Chondrocyte (in vitro differentiated cells): ENCODE measurements around the gene ESRRA. TPM values are rescaled to one million over a fixed set of nuclear protein-coding genes. Genes with fewer than 3 reads are reported as not detected.
A peak's percentile ranks its signal among the peaks of the same experiment; 100 is the strongest.

ENCODE experiments used
- DNase-seq: peaks from one replicate; pipeline ENCODE4 v3.0.0; 2021; ENCODE audit warnings: mixed read lengths, low spot score
- H3K27ac Mint-ChIP-seq: one replicate; pipeline ENCODE4 v1.8.0; 2021; ENCODE audit warnings: mild to moderate bottlenecking, moderate library complexity, mixed read lengths; ENCODE audit not compliant: unreplicated experiment
- H3K27me3 Mint-ChIP-seq: 2 replicates; pipeline ENCODE4 v1.8.0; 2021; ENCODE audit warnings: low read depth, mixed read lengths
- H3K36me3 Mint-ChIP-seq: 2 replicates; pipeline ENCODE4 v1.8.0; 2021; ENCODE audit warnings: low read depth, mixed read lengths
- H3K4me1 Mint-ChIP-seq: 2 replicates; pipeline ENCODE4 v1.8.0; 2021; ENCODE audit warnings: low read depth, mild to moderate bottlenecking, mixed read lengths
- H3K4me3 Mint-ChIP-seq: one replicate; pipeline ENCODE4 v1.8.0; 2021; ENCODE audit warnings: mild to moderate bottlenecking, moderate library complexity, mixed read lengths; ENCODE audit not compliant: unreplicated experiment
- H3K9me3 Mint-ChIP-seq: 2 replicates; pipeline ENCODE4 v1.8.0; 2021; ENCODE audit warnings: low read depth, mixed read lengths
- total RNA-seq: library from RNA; stranded (reverse); gene quantifications from 3 replicates; pipeline ENCODE4 v1.2.1, GENCODE V29; 2021
- TF ChIP-seq, protein P1 (sequence below): fragments of 200-600 bp; sonication (generic); IDR thresholded peaks from 2 replicates; pipeline ENCODE4 v1.5.0; 2021; ENCODE audit warnings: antibody characterized with exemption, mild to moderate bottlenecking, moderate library complexity

The ESRRA gene
- total RNA-seq, 1 donor from 2014 or later = 29.6 TPM

DNA sequence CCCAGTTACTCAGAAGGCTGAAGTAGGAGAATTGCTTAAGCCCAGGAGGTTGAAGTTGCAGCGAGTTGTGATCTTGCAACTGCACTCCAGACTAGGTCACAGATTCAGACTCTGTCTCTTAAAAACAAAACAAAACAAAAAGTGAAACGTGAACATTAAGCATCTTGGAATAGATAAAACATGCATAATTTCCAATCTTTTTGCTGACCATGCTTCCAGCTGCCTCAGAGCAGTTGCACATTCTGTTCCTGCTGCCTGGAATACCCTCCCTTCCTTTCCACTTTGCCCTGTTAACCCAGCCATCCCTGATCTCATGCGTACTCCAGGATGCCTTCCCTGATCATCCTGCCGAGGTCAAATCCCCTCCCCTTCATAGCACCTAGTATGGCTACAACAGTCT is 34.0 kb downstream of the ESRRA start:
- H3K27me3 Mint-ChIP-seq = no peaks in the 10 kb centered on the region
- DNase-seq = no peak
- H3K4me3 Mint-ChIP-seq = no peak overlapping the region
- H3K36me3 Mint-ChIP-seq = no peaks in the 10 kb centered on the region
- H3K27ac Mint-ChIP-seq = no peak overlapping the region
- TF ChIP-seq, protein P1, sequence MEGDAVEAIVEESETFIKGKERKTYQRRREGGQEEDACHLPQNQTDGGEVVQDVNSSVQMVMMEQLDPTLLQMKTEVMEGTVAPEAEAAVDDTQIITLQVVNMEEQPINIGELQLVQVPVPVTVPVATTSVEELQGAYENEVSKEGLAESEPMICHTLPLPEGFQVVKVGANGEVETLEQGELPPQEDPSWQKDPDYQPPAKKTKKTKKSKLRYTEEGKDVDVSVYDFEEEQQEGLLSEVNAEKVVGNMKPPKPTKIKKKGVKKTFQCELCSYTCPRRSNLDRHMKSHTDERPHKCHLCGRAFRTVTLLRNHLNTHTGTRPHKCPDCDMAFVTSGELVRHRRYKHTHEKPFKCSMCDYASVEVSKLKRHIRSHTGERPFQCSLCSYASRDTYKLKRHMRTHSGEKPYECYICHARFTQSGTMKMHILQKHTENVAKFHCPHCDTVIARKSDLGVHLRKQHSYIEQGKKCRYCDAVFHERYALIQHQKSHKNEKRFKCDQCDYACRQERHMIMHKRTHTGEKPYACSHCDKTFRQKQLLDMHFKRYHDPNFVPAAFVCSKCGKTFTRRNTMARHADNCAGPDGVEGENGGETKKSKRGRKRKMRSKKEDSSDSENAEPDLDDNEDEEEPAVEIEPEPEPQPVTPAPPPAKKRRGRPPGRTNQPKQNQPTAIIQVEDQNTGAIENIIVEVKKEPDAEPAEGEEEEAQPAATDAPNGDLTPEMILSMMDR = no peak
- H3K4me1 Mint-ChIP-seq = peaks cover 9% of the 10 kb centered on the region
- no peaks in the 10 kb centered on the region for H3K9me3 Mint-ChIP-seq

- no peaks in the 10 kb centered on the region for H3K9me3 Mint-ChIP-seq
- H3K27me3 Mint-ChIP-seq = no peaks in the 10 kb centered on the region
- no peak for DNase-seq
- TF ChIP-seq, protein P1 = no peak
- H3K36me3 Mint-ChIP-seq = no peaks in the 10 kb centered on the region
- peaks cover 7% of the 10 kb centered on the region for H3K4me1 Mint-ChIP-seq
- H3K4me3 Mint-ChIP-seq = no peak within 1 kb of the TSS
- no peak within 1 kb of the TSS for H3K27ac Mint-ChIP-seq
Observed at GRCh38 chr11:64339754-64340408, 34.6 kb downstream of the ESRRA start, which contains the start of gene CCDC88B. TSS of gene CCDC88B (plus strand) at chr11:64340204. CDS start at chr11:64340267, 63 bp downstream.

DNA sequence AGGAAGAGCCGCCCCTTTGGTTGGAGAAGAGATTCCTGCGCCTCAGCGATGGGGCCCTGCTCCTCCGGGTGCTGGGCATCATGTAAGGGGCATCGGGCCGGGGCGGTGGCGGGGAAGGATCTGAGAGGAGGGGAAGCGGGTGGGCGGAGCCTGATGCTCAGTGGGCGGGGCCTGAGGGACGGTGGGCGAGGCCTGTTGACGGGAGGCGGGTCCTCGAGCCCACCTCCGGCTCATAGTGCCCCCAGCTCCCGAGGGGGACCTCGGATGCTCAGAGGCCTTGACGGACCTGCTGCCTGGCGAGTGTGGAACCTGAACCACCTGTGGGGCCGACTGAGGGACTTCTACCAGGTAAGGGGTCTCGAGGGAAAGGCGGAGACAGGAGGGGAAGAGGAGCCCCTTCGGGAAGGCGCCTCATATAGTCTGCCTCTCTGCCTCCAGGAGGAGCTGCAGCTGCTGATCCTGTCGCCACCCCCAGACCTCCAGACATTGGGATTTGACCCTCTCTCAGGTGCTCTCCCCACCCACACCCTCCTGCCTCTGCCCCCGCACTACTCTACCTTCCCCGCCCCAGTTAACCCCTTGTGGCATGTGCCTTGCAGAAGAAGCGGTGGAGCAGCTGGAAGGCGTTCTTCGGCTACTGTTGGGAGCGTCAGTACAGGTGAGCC is 35.5 kb downstream of the ESRRA start:
- Mint-ChIP-seq H3K27me3 (no peaks in the 10 kb centered on the region), H3K27ac (no peak overlapping the region), H3K9me3 (no peaks in the 10 kb centered on the region), H3K36me3 (no peaks in the 10 kb centered on the region), H3K4me3 (no peak overlapping the region), H3K4me1 (no peaks in the 10 kb centered on the region)
- TF ChIP-seq, protein P1 = peak; percentile 27
- DNase-seq = no peak

DNA sequence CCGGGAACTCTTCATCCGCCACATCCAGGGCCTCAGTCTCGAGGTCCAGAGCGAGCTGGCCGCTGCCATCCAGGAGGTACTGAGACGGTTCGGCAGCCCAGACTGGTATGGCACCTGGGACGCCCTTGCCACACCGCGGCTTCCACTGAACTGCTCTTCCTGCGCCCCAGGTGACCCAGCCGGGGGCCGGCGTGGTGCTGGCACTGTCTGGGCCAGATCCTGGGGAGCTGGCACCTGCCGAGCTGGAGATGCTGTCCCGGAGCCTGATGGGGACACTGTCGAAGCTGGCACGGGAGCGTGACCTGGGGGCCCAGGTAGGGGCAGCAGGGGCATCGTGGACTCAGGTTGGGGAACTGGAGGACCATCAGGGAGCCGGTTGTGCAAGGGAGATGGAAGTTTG is 36.1 kb downstream of the ESRRA start:
- TF ChIP-seq, protein P1 = no peak
- Mint-ChIP-seq H3K36me3 (no peaks in the 10 kb centered on the region), H3K9me3 (no peaks in the 10 kb centered on the region), H3K4me3 (no peak overlapping the region), H3K27me3 (no peaks in the 10 kb centered on the region), H3K27ac (no peak overlapping the region), H3K4me1 (no peaks in the 10 kb centered on the region)
- DNase-seq = no peak

DNA sequence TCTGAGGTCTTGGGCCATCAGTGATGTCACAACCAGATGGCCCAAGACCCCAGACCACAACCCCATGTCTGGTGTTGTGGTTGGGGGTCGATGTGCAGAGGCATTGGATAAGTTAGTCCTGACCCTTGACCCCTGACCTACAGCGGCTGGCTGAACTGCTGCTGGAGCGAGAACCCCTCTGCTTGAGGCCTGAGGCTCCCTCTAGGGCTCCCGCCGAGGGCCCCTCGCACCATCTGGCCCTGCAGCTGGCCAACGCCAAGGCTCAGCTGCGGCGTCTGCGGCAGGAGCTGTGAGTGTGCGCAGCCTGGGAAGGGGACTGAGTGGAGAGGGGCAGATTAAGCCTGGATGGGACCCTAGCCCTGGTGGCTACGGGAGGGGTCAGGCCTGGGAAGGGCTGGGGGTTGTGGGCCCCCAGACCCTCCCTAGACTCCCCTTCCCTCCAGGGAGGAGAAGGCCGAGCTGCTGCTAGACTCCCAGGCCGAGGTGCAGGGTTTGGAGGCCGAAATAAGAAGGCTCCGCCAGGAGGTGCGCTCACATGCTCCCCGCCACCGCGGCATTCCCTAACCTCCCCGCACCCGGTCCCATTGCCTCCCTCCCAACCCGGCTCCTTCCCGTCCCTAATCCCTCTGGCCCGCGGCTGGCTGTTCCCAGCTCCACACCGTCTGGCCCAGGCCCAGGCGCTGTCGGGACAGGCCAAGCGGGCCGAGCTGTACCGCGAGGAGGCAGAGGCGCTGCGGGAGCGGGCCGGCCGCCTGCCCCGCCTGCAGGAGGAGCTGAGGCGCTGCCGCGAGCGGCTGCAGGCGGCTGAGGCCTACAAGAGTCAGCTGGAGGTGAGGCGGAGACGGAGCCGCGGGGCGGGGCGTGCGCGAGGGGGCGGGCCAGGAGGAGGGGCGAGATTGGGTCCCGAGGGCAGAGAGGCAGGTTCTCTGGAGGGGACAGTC is 36.8 kb downstream of the ESRRA start:
- DNase-seq = peak; percentile 91
- Mint-ChIP-seq H3K4me1 (no peaks in the 10 kb centered on the region), H3K27me3 (no peaks in the 10 kb centered on the region), H3K9me3 (no peaks in the 10 kb centered on the region), H3K4me3 (no peak overlapping the region), H3K27ac (no peak overlapping the region), H3K36me3 (no peaks in the 10 kb centered on the region)
- TF ChIP-seq, protein P1 = peak; percentile 71
